LNCAP (cell line): ENCODE measurements around the gene TEPSIN.

Experiments
- TF ChIP-seq, protein P1 (sequence below): fragments of 450-650 bp; IDR thresholded peaks from 2 replicates; pipeline ENCODE4 v1.5.1; 2017; ENCODE audit warnings: mild to moderate bottlenecking

The TEPSIN gene

DNA sequence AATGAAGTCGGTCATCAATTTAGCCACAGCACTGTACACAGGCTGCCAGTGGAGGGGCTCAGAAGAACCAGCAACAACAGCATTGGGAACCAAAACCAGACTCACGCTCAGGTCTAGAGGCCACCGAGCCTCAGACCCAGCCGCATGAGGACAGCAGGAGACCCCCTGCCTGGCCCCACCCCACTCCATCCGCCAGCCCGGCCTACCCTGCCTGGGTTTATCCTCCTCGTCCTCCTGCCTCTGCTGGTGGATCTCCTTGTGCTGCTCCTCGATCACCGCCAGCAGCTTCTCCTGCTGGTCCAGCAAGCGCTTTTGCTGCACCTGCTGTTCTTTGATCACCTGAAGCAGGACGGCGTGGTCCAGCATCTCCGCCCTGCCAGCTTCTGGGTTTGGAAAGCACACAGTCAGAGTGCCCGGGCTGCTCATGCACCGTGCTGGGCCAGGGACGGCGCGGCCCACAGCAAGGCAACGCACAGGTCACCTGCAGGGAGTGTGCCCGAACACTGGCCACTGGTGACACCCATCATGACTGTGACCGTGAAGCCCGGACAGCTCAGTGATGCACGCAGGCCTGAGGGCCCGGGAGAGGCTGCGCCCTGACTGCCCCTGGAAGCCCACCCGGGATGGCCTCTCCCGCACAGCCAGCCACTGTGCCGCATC, 8.0 kb upstream of the TEPSIN start:
- TF ChIP-seq, protein P1, sequence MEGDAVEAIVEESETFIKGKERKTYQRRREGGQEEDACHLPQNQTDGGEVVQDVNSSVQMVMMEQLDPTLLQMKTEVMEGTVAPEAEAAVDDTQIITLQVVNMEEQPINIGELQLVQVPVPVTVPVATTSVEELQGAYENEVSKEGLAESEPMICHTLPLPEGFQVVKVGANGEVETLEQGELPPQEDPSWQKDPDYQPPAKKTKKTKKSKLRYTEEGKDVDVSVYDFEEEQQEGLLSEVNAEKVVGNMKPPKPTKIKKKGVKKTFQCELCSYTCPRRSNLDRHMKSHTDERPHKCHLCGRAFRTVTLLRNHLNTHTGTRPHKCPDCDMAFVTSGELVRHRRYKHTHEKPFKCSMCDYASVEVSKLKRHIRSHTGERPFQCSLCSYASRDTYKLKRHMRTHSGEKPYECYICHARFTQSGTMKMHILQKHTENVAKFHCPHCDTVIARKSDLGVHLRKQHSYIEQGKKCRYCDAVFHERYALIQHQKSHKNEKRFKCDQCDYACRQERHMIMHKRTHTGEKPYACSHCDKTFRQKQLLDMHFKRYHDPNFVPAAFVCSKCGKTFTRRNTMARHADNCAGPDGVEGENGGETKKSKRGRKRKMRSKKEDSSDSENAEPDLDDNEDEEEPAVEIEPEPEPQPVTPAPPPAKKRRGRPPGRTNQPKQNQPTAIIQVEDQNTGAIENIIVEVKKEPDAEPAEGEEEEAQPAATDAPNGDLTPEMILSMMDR = no peak

DNA sequence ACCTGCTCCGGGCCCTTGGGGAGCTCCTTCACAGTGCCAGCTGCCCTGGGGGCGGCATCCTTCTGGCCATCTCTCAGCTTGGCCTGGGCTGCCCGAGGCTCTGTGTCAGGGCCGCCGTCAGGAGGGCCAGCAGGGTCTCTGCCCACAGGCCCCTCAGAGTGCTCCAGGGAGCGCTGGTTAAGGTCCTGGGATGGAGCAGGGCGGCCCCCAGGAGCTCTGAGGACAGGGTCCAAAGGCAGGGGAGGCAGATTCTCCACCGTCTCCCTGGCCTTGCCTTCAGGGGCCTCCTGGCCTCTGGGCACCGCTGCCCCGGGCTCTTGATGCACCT, 7.5 kb upstream of the TEPSIN start:
- TF ChIP-seq, protein P1 = no peak

DNA sequence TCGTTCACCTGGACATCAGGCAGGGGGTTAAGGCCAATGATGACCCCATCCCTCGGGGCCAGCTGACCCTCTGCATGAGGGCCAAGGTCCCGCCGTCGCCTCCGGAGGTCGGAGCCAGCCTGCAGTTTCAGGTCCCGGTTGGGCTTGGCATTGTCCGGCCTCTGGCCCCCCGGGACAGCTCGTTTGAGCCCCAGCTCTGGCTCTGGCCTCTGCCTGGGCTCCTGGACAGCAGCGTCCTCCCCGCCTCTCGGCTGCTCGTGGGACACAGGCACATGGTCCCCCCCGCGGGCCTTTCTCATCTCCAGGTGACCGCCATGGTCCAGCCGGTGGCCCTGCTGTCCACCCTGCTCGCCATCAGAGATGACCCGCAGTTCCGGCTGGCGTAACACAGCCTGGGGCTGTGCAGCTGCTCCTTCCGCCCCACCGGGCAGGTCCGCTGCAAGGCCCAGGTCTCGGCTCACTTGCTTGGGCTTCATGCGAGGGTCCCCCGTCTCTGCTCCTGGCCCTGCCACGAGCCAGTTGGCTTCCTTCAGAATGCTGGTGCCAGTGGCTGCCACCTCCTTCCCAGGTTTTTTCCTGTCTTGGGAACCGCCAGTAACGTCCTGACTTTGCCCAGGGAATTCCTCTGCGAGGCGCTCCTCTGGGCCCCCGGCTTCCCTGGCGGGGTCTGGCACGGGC, 6.9 kb upstream of the TEPSIN start:
- TF ChIP-seq, protein P1 = no peak

DNA sequence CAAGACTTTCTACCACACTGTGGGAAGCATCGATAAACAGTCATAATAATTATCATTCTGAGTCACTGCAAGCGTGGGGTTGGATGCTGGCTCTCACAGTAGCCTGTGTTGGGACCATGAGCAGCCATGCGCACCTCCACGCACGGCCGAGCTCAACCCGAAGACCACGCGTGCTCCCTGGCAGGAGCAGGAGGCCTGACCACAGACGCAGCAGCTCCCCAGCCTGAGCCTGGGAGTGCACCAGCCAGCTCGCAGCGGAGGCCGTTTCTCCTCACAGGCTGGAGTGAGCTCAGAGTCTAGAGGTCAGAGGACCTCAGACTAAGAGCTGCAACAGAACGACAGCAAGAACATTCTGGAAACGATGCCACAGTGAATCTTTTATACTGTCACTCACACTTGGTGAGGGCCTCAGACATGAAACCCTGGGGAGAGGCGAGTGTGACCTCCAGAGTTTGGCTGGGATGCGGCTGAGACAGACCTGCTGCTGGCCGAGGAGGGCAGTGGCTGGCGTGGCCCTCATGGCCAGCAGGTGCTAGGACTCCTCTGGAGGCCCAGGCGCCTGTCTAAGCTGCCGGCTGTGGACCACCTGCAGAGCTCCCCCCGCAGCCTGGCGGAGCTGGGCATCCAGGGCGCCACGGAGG, 6.3 kb upstream of the TEPSIN start:
- TF ChIP-seq, protein P1 = no peak

DNA sequence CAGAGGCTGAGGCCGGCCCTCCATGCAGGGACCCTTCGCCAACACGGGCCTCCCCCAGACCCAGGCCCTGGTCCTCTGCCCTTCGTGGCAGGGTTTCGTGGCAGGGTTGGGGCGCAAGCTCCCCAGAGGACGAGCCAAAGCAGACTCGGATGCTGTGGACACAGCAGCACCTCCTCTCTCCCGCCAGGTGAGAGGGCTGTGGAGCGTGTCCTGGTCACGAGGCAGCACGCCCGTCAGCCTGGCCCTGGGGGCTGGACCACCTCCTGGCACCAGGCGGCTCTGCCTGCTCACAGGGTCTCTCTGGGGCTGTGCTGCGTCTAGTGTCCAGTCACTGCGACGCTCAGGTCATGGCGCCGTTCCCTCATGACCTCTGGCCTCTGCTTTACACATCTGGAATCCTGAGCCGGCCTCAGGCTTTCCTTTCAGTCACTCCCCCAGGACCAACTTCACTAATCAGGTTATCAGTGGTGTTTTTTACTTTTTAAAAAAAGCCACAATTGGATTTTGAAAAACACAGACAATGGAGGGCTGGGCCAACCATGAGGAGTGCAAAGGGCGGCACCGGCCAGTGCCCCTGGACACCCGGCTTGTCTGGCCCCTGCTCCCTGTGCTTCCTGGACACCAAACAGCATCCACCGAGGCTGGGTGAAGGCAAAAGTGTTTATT, 5.6 kb upstream of the TEPSIN start:
- TF ChIP-seq, protein P1 = no peak

DNA sequence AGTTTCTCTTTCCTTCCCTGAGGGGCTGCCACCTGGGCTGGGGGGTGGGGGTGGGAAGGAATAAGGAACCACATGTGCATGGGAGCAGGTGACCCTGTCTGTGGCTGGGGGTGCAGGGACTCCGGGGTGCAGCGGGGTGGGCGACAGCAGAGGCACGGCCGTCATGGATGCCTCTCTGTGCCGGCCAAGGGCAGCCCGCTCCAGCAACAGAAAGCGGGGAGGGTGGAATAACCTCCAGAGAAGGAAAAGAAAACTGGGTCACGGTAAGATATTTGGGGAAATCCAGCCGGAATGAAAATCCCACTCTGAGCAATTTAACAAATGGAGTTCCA, 4.4 kb upstream of the TEPSIN start:
- TF ChIP-seq, protein P1 = no peak

DNA sequence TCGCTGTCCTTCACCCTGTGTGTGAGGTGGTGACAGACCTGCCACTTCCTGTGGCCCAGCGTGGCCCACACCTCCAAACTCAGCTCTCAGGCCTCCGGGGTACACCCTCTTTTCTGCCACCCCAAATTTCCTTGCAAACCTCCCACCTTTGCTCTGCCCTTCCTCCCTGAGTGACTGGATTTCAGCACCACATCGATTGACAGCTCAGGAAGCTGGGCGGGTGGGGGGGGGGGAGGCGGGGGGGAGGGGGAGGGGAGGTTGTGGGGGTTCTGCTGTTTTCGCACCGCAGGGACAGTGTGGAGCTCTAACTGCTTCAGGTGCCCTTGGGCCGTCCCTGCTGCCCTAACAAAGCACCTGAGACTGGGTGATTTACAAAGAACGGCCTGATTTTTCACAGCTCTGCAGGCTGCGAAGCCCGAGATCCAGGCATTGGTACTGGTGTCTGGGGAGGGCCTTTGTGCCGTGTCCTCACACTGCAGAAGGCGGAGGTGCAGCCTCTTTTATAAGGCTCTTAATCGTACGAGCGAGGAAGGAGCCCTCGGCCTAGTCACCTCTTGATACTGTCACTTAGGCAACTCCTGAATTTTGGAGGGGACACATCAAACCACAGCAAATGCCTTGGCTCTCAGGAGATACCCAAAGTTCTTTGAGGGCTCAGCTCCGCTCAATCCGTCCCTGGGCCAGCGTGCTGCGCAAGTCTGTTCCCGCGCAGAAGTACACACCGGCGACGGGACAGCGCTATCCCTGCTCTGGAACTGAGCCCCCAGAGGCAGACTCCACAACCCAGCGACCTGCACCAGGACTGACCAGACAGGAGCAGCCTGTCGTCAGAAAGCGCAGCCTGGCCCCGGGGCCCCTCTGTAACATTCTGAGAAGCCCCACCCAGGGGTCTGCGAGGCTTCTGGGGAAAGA, 3.8 kb upstream of the TEPSIN start:
- TF ChIP-seq, protein P1 = no peak
